HG03432 (cell line): ENCODE data around the gene CYP46A1.
"Not testable (repeated sequence)": the region's sequence is repeated elsewhere in the genome, so short reads cannot be mapped to it uniquely, and the experiment has no call there.

ENCODE experiments used
- ATAC-seq: cut with Tn5 transposase; IDR thresholded peaks from one replicate; pipeline ENCODE4 v1.9.1; 2021; ENCODE audit warnings: mild to moderate bottlenecking, moderate library complexity; ENCODE audit not compliant: unreplicated experiment

The CYP46A1 gene

DNA sequence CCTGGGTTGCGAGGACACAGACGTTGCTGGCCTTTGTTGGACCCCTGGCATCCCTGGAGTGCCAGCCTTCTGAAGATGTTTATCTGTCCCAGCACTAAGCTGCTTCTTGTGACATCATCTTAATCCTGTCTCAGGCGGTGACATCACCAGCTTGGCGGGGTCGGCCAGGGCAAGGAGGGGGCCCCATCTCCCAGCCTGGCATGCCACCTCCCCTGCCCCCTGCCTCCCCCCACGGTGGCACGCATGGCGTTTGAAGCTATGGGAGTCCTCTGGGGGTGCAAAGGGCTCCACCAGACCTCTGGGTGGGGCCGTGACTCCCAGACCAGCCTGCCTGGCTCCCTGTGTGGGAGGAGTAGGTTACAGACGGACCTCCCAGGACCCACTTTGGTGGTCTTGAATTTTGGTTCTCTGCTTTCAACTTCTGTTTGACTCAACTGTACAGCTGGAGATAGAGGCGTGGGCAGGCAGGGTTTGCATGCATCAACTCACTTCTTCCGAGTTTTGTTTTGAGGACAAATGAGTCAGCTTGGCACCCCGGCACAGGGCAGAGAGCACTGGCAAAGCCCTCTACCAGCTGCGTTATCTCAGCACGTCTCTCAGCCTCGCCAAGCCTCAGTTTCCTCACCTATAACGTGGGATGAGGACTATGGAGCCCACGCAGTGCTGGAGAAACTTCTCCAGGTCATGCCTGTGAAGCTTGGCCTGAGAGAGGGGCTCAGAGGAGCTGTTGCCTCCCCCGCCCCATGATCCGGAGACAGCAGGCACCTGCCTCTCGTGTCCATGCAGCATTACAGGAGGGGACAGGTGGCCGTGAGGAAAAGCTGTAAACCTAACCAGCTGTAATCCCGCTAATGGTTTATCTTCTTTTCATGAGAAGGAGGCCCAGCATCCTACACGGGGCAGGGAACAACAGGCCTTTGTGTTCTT is 70.3 kb downstream of the CYP46A1 start:
- no peak for ATAC-seq

DNA sequence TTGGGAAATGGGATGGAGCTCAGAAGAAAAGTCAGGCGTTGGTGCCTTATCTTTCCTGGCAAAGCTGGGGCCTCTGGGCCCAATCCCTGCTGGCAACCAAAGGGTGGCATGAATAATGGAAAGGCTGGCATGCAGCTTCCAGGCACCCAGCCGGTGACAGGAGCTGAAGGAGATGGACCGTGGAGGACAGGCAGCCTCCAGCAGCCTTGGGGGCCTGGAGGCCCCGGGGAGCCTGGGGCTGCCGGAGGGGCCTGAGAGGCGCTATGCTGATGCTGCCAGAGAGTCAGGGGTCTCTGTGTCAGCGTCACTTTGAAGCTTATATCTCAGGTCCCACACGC is 70.9 kb downstream of the CYP46A1 start:
- ATAC-seq, result no peak

DNA sequence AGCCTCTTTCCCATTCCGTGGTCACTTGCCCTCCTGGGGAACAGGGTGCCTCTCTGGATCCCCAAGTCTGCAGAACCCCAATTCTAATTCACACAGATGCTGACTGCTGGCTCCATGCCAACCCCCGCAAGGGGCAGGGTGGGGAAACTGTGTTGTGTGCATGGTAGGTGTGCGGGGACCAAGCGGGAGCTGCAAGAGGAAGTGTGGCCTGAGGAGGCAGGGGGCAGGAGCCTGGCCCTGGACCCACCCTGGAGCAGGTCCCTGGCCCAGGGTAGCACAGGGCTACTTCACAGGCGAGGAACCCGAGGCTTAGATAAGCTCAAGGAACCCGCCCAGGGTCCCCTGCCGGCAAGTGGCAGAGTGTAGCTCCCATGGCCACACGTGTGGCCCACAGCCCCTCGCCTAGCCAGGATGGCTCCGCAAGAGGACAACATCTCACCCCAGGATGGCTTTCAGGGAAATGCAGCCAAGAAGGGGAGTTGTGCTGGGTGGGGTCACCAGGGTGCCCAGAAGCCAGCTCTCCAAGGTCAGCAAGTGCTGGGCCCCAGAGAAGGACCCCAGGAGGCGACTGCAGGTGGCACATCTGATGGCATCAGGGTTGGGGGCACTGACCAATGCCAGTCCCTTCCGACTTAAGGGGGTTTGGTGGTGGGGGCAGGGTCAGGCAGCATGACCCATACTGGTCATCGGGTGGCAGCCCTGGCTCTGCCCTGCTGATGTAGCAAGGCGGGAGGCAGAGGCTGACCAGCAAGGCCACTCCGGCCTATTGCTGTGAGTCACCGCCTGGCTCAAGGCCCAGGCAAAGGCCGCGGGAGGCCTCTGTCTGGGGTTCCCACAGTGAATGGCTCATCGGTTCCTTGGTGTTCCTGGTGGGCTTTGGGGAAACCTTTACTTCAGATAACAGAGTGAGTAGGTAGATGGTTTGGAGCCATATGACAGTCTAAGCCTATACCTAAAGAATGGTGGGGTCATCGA is 71.8 kb downstream of the CYP46A1 start:
- ATAC-seq, result no peak

- no peak for ATAC-seq
Measured at GRCh38 chr14:99756796-99757195, 72.7 kb downstream of the CYP46A1 start.

DNA sequence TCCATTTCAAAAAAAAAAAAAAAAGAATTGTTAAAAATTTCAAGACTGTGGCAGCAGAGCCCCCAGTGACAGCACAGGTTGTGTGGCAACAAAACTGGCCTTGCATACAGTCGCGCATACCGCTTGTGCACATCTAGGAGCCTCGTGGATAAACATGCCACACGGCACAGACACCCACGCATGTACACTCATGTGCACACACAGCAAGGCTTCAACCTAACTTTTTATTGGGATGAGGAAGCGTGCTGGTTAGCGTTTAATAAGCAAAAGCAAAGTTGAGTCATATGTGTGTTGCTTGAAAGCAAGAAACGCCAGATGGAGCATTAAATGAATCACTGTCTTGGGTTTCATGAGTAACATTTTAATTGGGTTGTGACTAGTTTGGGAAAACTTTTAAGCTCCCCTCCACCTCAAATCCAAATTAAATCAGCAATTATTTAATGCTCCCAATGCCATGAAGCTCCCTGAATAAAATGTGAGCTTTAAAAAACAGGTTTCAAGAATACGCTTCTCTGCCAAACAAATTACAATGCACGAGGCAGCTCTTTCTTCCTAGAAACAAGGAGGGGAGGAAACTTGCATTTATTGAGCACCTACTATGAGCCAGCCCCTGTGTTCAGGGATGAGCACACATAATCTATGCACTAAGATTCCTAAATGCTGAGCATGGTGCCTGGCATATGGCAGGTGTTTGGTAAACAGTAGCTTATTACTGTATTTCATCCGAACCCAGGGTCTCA is 73.4 kb downstream of the CYP46A1 start:
- no peak for ATAC-seq

DNA sequence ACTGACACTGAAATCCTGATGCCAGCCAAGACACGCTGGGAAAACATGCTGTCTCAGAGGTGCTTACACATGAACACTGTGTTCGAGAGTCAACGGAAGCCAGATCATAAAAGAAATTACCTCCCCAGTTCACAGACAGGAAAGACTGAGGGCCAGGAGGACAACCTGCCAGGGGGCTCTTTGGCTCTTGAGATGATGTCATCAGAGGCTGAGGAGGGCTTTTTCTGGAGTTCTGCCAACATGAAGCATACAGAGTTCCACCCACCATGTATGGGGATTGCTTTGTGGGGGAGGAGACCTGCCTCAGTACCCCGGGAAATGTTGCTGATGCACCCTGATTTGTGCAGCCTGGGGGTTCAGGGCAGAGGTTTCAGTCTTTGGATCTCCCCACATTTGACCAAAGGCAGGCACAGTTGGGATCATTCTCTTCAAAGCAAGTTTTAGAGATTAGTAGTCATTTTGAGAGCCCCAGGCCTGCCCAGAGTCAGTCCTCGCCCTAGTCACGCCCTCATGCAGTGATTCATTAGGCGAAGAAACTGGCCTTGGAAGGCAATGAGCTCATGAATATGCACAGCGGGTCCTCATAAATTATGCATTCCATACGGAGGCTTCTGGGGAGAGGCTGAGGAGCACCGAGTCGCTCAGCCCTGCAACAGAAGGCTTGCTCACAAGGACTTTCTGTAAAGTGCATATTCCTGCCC is 74.2 kb downstream of the CYP46A1 start:
- ATAC-seq, result no peak

DNA sequence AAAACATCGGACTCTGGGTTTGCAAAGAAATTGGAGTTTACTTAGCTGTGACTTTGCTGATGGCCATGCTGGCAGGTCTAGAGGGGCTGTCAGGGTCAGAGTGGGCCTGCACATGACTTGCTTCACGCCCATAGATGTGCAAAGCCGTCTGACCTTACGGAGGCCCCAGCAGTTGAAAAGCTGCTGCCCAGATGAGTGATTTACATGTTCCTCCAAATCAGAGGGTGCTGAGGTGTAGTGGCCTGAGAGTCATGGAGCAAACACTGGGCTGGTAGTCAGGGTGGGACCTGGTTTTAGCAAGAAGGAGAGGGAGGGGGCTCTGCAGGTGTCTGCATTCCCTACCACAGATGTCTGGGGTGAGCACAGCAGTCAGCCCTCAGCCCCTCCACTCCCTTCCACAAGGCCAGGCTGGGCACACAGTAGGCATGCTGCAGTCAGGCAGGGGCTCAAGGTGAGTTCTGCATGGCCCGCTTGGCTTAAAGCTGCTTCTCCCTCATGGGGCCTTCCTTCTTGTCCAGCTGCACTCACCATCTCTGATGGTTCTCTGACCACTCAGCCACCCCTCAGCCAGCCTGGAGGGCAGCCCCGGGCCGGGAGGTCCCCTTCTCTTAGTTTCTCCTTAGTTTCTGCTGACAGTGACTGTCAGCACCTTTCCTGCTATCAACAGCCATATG is 74.9 kb downstream of the CYP46A1 start:
- ATAC-seq, result peak; percentile 25

- ATAC-seq, result peak; percentile 63
Measured at GRCh38 chr14:99759546-99759925, 75.4 kb downstream of the CYP46A1 start.

- ATAC-seq, result no peak
Measured at GRCh38 chr14:99760817-99761216, 76.7 kb downstream of the CYP46A1 start.

DNA sequence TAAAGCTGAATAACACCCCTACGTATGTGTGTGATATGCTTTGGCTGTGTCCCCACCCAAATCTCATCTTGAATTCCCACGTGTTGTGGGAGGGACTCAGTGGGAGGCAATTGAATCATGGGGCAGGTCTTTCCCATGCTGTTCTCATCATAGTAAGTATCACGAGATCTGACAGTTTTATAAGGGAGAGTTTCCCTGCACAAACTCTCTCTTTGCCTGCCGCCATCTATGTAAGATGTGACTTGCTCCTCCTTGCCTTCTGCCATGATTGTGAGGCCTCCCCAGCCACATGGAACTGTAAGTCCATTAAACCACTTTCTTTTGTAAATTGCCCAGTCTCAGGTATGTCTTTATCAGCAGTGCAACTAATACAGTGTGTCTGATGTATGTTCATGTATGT is 78.8 kb downstream of the CYP46A1 start:
- ATAC-seq, result not testable (repeated sequence)

DNA sequence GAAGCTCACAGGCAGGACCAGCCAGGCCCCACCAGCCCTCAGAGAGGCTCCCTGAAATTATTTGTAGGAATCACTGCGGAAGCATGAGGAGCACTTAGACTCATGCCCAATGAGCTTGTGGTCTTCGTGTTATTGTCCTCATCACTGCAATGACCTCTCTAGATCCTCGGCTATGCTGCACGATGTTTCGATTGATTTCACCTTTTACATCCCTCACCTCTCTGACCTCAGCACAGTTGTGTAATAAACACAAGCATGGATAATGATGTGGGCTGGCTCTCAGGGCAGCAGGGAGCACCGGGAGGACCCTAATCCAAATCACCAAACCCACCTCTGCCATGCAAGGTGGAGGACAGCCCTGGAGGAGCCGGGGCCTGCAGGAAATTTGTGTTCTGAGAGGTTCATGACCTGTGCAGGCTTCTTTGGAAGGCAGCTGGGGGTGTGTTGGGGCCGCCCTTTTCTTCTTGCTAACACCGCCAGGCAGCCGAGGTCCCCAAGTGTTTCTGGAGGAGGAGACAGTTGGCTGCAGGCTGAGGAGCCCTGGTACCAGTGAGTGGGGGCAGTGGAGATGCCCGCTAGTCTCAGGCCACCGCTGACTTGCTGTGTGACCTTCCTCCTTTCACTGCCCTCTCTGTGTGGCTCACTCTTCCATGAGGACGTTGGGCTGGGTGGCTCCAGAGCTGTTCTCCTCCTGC is 79.6 kb downstream of the CYP46A1 start:
- ATAC-seq, result no peak

GRCh38 chr14:99764222-99764706 is 80.2 kb downstream of the CYP46A1 start:
- ATAC-seq, result no peak

DNA sequence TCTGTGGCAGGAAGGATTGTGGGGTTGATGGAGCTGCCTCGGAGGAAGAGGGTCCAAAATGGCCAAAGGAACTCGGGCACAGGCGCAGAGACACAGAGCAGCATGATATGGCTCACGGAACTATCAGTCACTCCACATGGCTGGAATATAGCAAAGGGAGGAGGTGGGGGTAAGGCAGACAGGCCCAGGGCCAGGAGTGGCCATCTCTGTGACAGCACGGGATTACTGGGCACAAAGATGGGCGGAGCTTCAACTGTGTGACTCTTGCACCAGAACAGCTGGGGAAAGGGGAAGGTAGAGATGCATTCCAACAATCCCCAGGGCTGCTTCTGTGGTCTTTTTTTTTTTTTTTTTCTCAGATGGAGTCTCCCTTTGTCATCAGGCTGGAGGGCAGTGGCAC is 84.3 kb downstream of the CYP46A1 start:
- no peak for ATAC-seq

DNA sequence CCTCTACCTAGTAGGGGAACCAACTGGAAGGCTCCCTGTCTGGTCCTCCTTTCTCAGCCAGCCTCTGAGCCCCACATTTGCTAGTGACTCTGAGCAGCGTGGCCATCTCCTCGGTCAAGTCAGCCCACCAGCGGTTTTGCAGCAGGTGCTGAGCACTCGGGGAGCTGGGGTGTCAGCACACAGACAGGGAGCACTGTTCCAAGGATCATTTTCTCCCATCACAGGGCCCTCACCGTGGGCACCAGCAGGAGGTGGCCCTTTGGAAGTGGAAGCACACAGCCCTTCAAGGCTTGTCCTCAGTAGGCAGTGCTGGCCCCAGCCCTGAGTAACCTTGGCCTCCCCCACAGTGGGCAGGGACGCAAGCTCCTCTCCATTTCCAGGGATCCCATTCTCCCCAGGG is 85.0 kb downstream of the CYP46A1 start:
- ATAC-seq, result no peak

DNA sequence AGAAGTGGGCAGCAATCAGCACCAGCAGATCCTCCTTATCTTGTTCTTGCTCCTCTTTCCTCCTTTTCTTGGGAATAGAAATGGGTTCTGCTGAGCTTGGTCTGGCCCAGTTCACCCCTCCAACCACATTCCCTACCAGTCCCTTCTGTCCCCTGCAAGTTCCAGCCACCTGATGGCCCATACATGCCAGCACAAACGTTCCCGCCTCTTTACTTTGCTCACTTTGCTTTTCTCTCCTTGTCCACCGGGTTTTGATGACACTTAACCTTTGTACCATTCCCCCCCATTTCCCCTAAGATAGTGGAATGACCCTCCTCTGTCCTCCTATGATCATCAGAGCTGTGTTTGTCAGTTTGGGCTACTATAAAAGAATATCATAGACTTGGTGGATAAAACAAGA is 85.7 kb downstream of the CYP46A1 start:
- no peak for ATAC-seq

DNA sequence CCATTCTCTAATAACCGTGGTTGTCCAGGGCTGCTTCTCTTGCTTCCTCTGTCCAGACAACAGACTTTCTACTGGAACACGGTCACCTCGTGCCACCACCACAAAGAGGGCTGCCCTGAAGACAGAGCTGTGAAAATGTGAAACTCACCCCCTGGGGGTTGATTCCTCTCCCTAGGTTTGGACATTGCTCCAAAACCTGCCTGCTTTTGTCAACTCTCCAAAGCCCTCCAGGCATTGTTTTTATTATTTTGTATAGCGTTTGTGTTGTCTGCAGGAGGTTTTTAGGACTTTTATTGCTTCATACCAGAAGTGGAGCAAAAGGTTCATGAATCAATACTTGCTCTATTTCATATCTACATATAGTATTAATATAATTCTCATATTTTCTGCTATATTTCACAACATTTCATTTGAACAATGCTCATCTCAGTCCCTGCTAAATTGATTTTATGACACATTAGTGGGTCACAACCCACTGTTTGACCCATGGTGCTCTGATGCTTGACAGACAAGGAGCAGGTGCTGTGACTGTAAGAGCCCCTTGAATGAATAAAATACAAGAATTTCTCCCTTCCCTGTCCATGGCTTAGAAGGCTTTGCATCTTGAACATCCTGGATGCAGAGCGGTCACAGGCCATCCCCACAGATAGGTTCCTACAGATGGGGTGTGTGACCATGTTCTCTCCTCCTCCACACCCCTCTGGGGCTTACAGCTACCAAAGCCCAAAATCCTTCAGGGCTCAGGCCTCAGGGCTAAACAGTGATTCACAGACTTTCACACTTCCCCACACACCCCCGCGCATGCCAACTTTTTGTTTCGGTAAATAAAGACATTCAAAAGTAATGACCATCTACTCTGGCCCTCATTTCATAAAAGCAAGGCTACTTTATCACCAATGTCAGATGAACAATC is 88.5 kb downstream of the CYP46A1 start:
- no peak for ATAC-seq

DNA sequence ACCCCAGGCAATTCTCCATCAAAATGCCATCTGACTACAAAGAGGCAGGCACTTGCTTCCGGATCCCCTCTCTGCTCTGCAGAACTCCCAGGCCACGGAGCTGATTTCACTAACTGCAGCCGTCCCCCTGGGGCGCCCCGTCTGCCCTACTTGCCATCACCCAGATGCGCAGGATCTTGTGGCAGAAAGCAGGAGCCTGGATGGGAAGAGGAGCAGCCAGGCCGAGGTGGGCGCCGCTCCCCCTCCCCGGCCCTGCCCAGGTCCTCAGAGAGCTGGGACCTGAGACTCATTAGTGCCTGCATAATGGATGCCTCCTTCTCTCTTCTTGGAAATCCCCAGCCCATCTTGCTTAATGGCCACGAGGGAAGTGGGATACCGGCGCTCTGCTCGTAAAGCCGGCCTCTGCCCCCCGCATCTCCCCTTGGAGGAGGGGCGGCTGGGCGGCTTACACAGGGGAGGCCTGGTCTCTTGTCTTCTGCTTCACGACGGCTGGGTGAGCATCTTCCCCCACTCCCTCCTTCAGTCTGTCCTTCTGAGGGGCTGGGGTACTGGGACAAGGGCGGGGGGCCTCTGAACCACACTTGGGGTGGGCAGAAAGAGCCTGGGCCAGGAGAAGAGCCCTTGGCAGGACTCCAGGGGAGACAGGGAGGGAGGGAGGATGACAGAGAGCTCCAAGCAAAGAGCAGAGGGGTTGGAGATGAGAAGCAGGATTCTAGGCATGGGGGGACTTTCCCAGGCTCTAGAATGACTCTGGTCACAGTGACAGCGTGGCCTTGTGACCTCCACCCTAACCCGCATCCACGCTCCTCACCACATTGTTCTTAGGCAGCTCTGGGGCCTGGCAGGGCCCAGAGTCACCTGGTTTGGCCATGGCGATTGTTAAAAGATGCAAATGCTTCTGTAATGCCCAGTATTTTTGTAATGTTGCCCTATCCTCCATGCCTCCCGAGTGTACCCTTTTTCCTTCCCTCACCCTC is 89.7 kb downstream of the CYP46A1 start:
- no peak for ATAC-seq
